ENCODE data around the gene IGFL3. TPM values are rescaled to one million over a fixed set of nuclear protein-coding genes. Genes with fewer than 3 reads are reported as not detected.

IGFL3 gene
- total RNA-seq, 1 donor from 2014 or later, result not detected

GRCh38 chr19:46144756-46145155 is 20.3 kb upstream of the IGFL3 start:
- intact Hi-C loops (cut with micrococcal nuclease), result no loop called here
- DNase-seq, result no peak
- H3K4me1 ChIP-seq, result no peaks in the 10 kb centered on the region

GRCh38 chr19:46142294-46142693 is 17.8 kb upstream of the IGFL3 start:
- no peak overlapping the region for H3K27ac ChIP-seq (replicated peaks)
- TF ChIP-seq CTCF (IDR thresholded peaks at IDR 0.05; ENCODE audit: borderline replicate concordance), result no peak
- intact Hi-C loops (cut with micrococcal nuclease), result no loop called here

More at GRCh38 chr19:46144756-46145155, 20.3 kb upstream of the IGFL3 start:
- Histone ChIP-seq H3K9me3 (replicated peaks) (no peaks in the 10 kb centered on the region), H3K4me3 (no peak overlapping the region), H3K27ac (replicated peaks) (no peak overlapping the region), H3K36me3 (no peaks in the 10 kb centered on the region), H3K27me3 (ENCODE audit: low read depth) (peaks cover 16% of the 10 kb centered on the region)
- no peak for TF ChIP-seq CTCF (IDR thresholded peaks at IDR 0.05; ENCODE audit: borderline replicate concordance)

GRCh38 chr19:46141421-46141820 is 16.9 kb upstream of the IGFL3 start:
- Histone ChIP-seq H3K4me3 (no peak overlapping the region), H3K36me3 (no peaks in the 10 kb centered on the region), H3K9me3 (replicated peaks) (no peaks in the 10 kb centered on the region), H3K4me1 (no peaks in the 10 kb centered on the region), H3K27ac (replicated peaks) (no peak overlapping the region), H3K27me3 (ENCODE audit: low read depth) (no peaks in the 10 kb centered on the region)
- no peak for DNase-seq
- TF ChIP-seq CTCF (IDR thresholded peaks at IDR 0.05; ENCODE audit: borderline replicate concordance), result no peak
- intact Hi-C loops (cut with micrococcal nuclease), result no loop called here

More at GRCh38 chr19:46142294-46142693, 17.8 kb upstream of the IGFL3 start:
- no peak for DNase-seq
- H3K4me1 ChIP-seq, result no peaks in the 10 kb centered on the region
- no peak overlapping the region for H3K4me3 ChIP-seq
- no peaks in the 10 kb centered on the region for H3K27me3 ChIP-seq (ENCODE audit: low read depth)
- no peaks in the 10 kb centered on the region for H3K9me3 ChIP-seq (replicated peaks)
- H3K36me3 ChIP-seq, result no peaks in the 10 kb centered on the region

- H3K4me1 ChIP-seq, result peaks cover 17% of the 10 kb centered on the region
- no peak for TF ChIP-seq CTCF (IDR thresholded peaks at IDR 0.05; ENCODE audit: borderline replicate concordance)
- intact Hi-C loops (cut with micrococcal nuclease), result no loop called here
- H3K27me3 ChIP-seq (ENCODE audit: low read depth), result no peaks in the 10 kb centered on the region
- H3K9me3 ChIP-seq (replicated peaks), result no peaks in the 10 kb centered on the region
- no peak overlapping the region for H3K27ac ChIP-seq (replicated peaks)
- DNase-seq, result no peak
- no peaks in the 10 kb centered on the region for H3K36me3 ChIP-seq
- H3K4me3 ChIP-seq, result no peak overlapping the region
These were observed 13.5 kb upstream of the IGFL3 start for GRCh38 chr19:46137915-46138473.

- H3K9me3 ChIP-seq (replicated peaks), result no peaks in the 10 kb centered on the region
- H3K4me1 ChIP-seq, result peaks cover 20% of the 10 kb centered on the region
- no peaks in the 10 kb centered on the region for H3K27me3 ChIP-seq (ENCODE audit: low read depth)
- intact Hi-C loops (cut with micrococcal nuclease), result no loop called here
- H3K27ac ChIP-seq (replicated peaks), result peak overlapping the region; percentile 63
- no peak for TF ChIP-seq CTCF (IDR thresholded peaks at IDR 0.05; ENCODE audit: borderline replicate concordance)
- no peak for DNase-seq
- H3K4me3 ChIP-seq, result no peak overlapping the region
- no peaks in the 10 kb centered on the region for H3K36me3 ChIP-seq
These were observed 10.0 kb upstream of the IGFL3 start for GRCh38 chr19:46134527-46134926.

All from left ventricle myocardium inferior (tissue), 1 donor.